Astrocyte of the hippocampus (primary cell): Measurements from ENCODE around the gene ACTN4.
"Not testable (repeated sequence)": the region's sequence is repeated elsewhere in the genome, so short reads cannot be mapped to it uniquely, and the experiment has no call there.

ENCODE experiments used
- DNase-seq: peaks from one replicate; pipeline ENCODE4 v3.0.0; 2011; ENCODE audit warnings: low read depth, low spot score

Gene ACTN4

GRCh38 chr19:38647368-38647965, at the start of gene ACTN4:
TSS of gene ACTN4 (plus strand) at chr19:38647649. CDS start at chr19:38647746, 97 bp downstream.
- peak; percentile 100 for DNase-seq

- DNase-seq: no peak
Observed at GRCh38 chr19:38599722-38600121, 47.7 kb upstream of the ACTN4 start.

- not testable (repeated sequence) for DNase-seq
Observed at GRCh38 chr19:38602856-38603255, 44.6 kb upstream of the ACTN4 start.

- no peak for DNase-seq
Observed at GRCh38 chr19:38606131-38606530, 41.3 kb upstream of the ACTN4 start.

- DNase-seq: no peak
Observed at GRCh38 chr19:38614289-38614688, 33.2 kb upstream of the ACTN4 start.

GRCh38 chr19:38615007-38615581, 32.4 kb upstream of the ACTN4 start:
- no peak for DNase-seq

GRCh38 chr19:38616265-38616664, 31.2 kb upstream of the ACTN4 start:
- no peak for DNase-seq

- DNase-seq: no peak
Observed at GRCh38 chr19:38617283-38617763, 30.1 kb upstream of the ACTN4 start.

- DNase-seq: no peak
Observed at GRCh38 chr19:38617764-38618589, 29.5 kb upstream of the ACTN4 start, which contains the start of gene MAP4K1. TSS of gene MAP4K1 (minus strand) at chr19:38617953. CDS start at chr19:38617895, 58 bp downstream.

GRCh38 chr19:38618590-38619360, 28.7 kb upstream of the ACTN4 start, which contains the start of gene EIF3K:
TSS of gene EIF3K (plus strand) at chr19:38619188. CDS start at chr19:38619269, 81 bp downstream.
- DNase-seq: peak; percentile 100

GRCh38 chr19:38619361-38620174, 27.9 kb upstream of the ACTN4 start:
- no peak for DNase-seq

GRCh38 chr19:38624822-38625221, 22.6 kb upstream of the ACTN4 start:
- DNase-seq: no peak

- no peak for DNase-seq
Observed at GRCh38 chr19:38626401-38626800, 21.0 kb upstream of the ACTN4 start.

GRCh38 chr19:38629568-38629967, 17.9 kb upstream of the ACTN4 start:
- DNase-seq: no peak

GRCh38 chr19:38631301-38631700, 16.1 kb upstream of the ACTN4 start:
- DNase-seq: not testable (repeated sequence)

GRCh38 chr19:38631811-38632475, 15.5 kb upstream of the ACTN4 start:
- not testable (repeated sequence) for DNase-seq

GRCh38 chr19:38632476-38633213, 14.8 kb upstream of the ACTN4 start:
- no peak for DNase-seq

GRCh38 chr19:38634757-38635482, 12.5 kb upstream of the ACTN4 start:
- DNase-seq: peak; percentile 87
